OCI-LY1 (cell line): ENCODE measurements around the gene PHOSPHO1.

Source experiments
- CTCF ChIP-seq: fragments of 200-600 bp; sonication (generic), shearing (Covaris generic); IDR thresholded peaks from 2 replicates; pipeline ENCODE4 v1.5.1; 2017; ENCODE audit warnings: mild to moderate bottlenecking, antibody characterized with exemption, low read length, moderate library complexity, mixed read lengths
- EZH2 ChIP-seq: fragments of 200-600 bp; sonication (generic), shearing (Covaris generic); IDR thresholded peaks from 2 replicates; pipeline ENCODE4 v1.8.0; 2017; ENCODE audit warnings: borderline replicate concordance, mixed run types, mild to moderate bottlenecking, antibody characterized with exemption, low read length, moderate library complexity, mixed read lengths

- TF ChIP-seq CTCF (no peak), EZH2 (no peak)
These were observed 43.3 kb downstream of the PHOSPHO1 start for GRCh38 chr17:49187301-49187700.
